ENCODE results near the gene NECTIN3.

Gene NECTIN3

GRCh38 chr3:111210003-111210711 is 138.5 kb downstream of the NECTIN3 start:
- no peak for DNase-seq

- DNase-seq: no peak
Observed at GRCh38 chr3:111210866-111211564, 139.4 kb downstream of the NECTIN3 start.

GRCh38 chr3:111212511-111212910 is 140.9 kb downstream of the NECTIN3 start:
- no peak for DNase-seq

- DNase-seq: no peak
Observed at GRCh38 chr3:111215481-111215880, 143.9 kb downstream of the NECTIN3 start.

GRCh38 chr3:111218615-111219014 is 147.0 kb downstream of the NECTIN3 start:
- DNase-seq: no peak

GRCh38 chr3:111227216-111227615 is 155.6 kb downstream of the NECTIN3 start:
- DNase-seq: no peak

GRCh38 chr3:111229301-111229700 is 157.7 kb downstream of the NECTIN3 start:
- no peak for DNase-seq

GRCh38 chr3:111236836-111237713 is 165.5 kb downstream of the NECTIN3 start:
- no peak for DNase-seq

GRCh38 chr3:111237946-111238345 is 166.3 kb downstream of the NECTIN3 start:
- no peak for DNase-seq

GRCh38 chr3:111238885-111239284 is 167.3 kb downstream of the NECTIN3 start:
- no peak for DNase-seq

- no peak for DNase-seq
Observed at GRCh38 chr3:111241960-111242359, 170.3 kb downstream of the NECTIN3 start.

Measured in GOT3 (cell line).